H9 (cell line): ENCODE measurements around the gene MCRIP1. TPM values are rescaled to one million over a fixed set of nuclear protein-coding genes. Genes with fewer than 3 reads are reported as not detected.

Experiments used
- DNase-seq: peaks from one replicate; pipeline ENCODE4 v3.0.0-alpha.2; 2017
- H2AFZ ChIP-seq: one replicate; pipeline ENCODE4 v1.6.1; 2013; ENCODE audit warnings: mild to moderate bottlenecking, low read length, control low read depth, moderate library complexity
- H2AK5ac ChIP-seq: 2 replicates; pipeline ENCODE4 v1.6.1; 2013; ENCODE audit warnings: low read length, control low read depth, mixed read lengths; ENCODE audit not compliant: insufficient read length
- H2BK120ac ChIP-seq: one replicate; pipeline ENCODE4 v1.6.1; 2013; ENCODE audit warnings: low read depth, mild to moderate bottlenecking, low read length, control low read depth, inconsistent platforms; ENCODE audit not compliant: poor library complexity, severe bottlenecking
- H2BK12ac ChIP-seq: 2 replicates; pipeline ENCODE4 v1.6.1; 2013; ENCODE audit warnings: low read length, control low read depth, mixed read lengths, low read depth; ENCODE audit not compliant: insufficient read length
- H2BK15ac ChIP-seq: 2 replicates; pipeline ENCODE4 v1.6.1; 2013; ENCODE audit warnings: low read depth, low read length, control low read depth
- H2BK20ac ChIP-seq: one replicate; pipeline ENCODE4 v1.6.1; 2013; ENCODE audit warnings: low read depth, mild to moderate bottlenecking, low read length, control low read depth, inconsistent platforms; ENCODE audit not compliant: poor library complexity, severe bottlenecking
- H2BK5ac ChIP-seq: 2 replicates; pipeline ENCODE4 v1.6.1; 2013; ENCODE audit warnings: low read length, control low read depth, mixed read lengths; ENCODE audit not compliant: insufficient read length
- H3K14ac ChIP-seq: 2 replicates; pipeline ENCODE4 v1.6.1; 2013; ENCODE audit warnings: low read length, control low read depth; ENCODE audit not compliant: insufficient read depth
- H3K18ac ChIP-seq: 2 replicates; pipeline ENCODE4 v1.6.1; 2013; ENCODE audit warnings: low read depth, mild to moderate bottlenecking, mixed read lengths, low read length, control low read depth; ENCODE audit not compliant: insufficient read length
- H3K23ac ChIP-seq: 2 replicates; pipeline ENCODE4 v1.6.1; 2013; ENCODE audit warnings: low read length, control low read depth, mixed read lengths, low read depth; ENCODE audit not compliant: insufficient read length
- H3K23me2 ChIP-seq: 2 replicates; pipeline ENCODE4 v1.6.1; 2013; ENCODE audit warnings: low read depth, mild to moderate bottlenecking, mixed read lengths, low read length, control low read depth; ENCODE audit not compliant: insufficient read length, poor library complexity, severe bottlenecking
- H3K27ac ChIP-seq: 2 replicates; pipeline ENCODE4 v1.5.1; 2013; ENCODE audit warnings: low read length, control low read depth, mixed read lengths, low read depth; ENCODE audit not compliant: insufficient read length
- H3K27me3 ChIP-seq: 2 replicates; pipeline ENCODE4 v1.6.1; 2013; ENCODE audit warnings: low read length, control low read depth, inconsistent platforms; ENCODE audit not compliant: insufficient read depth
- H3K4ac ChIP-seq: 2 replicates; pipeline ENCODE4 v1.6.1; 2013; ENCODE audit warnings: low read depth, mild to moderate bottlenecking, control low read depth, inconsistent platforms, low read length, moderate library complexity
- H3K4me1 ChIP-seq: 2 replicates; pipeline ENCODE4 v1.6.1; 2013; ENCODE audit warnings: low read length, control low read depth, inconsistent platforms; ENCODE audit not compliant: insufficient read depth
- H3K4me2 ChIP-seq: 2 replicates; pipeline ENCODE4 v1.6.1; 2013; ENCODE audit warnings: low read length, control low read depth, mixed read lengths; ENCODE audit not compliant: insufficient read length, insufficient read depth
- H3K56ac ChIP-seq: 2 replicates; pipeline ENCODE4 v1.6.1; 2013; ENCODE audit warnings: low read depth, mild to moderate bottlenecking, mixed read lengths, low read length, control low read depth; ENCODE audit not compliant: insufficient read length
- H3K79me1 ChIP-seq: 2 replicates; pipeline ENCODE4 v1.6.1; 2013; ENCODE audit warnings: low read depth, mild to moderate bottlenecking, moderate library complexity, low read length, control low read depth, inconsistent platforms; ENCODE audit not compliant: insufficient read depth, poor library complexity, severe bottlenecking
- H3K79me2 ChIP-seq: 2 replicates; pipeline ENCODE4 v1.6.1; 2013; ENCODE audit warnings: low read length, control low read depth, inconsistent platforms; ENCODE audit not compliant: insufficient read depth
- H3K9ac ChIP-seq: 2 replicates; pipeline ENCODE4 v1.6.1; 2013; ENCODE audit warnings: low read length, control low read depth, mixed read lengths; ENCODE audit not compliant: insufficient read length; ENCODE audit errors: extremely low read depth
- H3K9me3 ChIP-seq: one replicate; pipeline ENCODE4 v1.6.1; 2013; ENCODE audit warnings: low read depth, low read length, inconsistent platforms; ENCODE audit not compliant: control insufficient read depth
- H3T11ph ChIP-seq: one replicate; pipeline ENCODE4 v1.6.1; 2013; ENCODE audit warnings: mild to moderate bottlenecking, low read length, control low read depth, inconsistent platforms
- H4K20me1 ChIP-seq: one replicate; pipeline ENCODE4 v1.6.1; 2013; ENCODE audit not compliant: control insufficient read depth, insufficient read length, insufficient read depth
- H4K5ac ChIP-seq: 2 replicates; pipeline ENCODE4 v1.6.1; 2013; ENCODE audit warnings: low read depth, mild to moderate bottlenecking, mixed read lengths, low read length, control low read depth; ENCODE audit not compliant: insufficient read length
- H4K8ac ChIP-seq: replicated peaks from 2 replicates; pipeline ENCODE4 v1.6.1; 2013; ENCODE audit warnings: low read length, control low read depth, mixed read lengths, low read depth; ENCODE audit not compliant: insufficient read length
- H4K91ac ChIP-seq: 2 replicates; pipeline ENCODE4 v1.6.1; 2013; ENCODE audit warnings: low read depth, mild to moderate bottlenecking, moderate library complexity, mixed read lengths, low read length, control low read depth; ENCODE audit not compliant: insufficient read length
- H3K27ac Mint-ChIP-seq, 3 experiments: 2 replicates in 2 of 3; 3 replicates in 1 of 3; pipeline ENCODE4 v1.8.0; 2020 to 2021; ENCODE audit warnings: mixed read lengths in 3 of 3, mild to moderate bottlenecking in 1 of 3, moderate library complexity in 1 of 3
- H3K27me3 Mint-ChIP-seq: 2 replicates; pipeline ENCODE4 v1.8.0; 2021; ENCODE audit warnings: low read depth, mild to moderate bottlenecking, moderate library complexity, mixed read lengths
- H3K36me3 Mint-ChIP-seq, 3 experiments: 2 replicates in 2 of 3; 3 replicates in 1 of 3; pipeline ENCODE4 v1.8.0; 2020 to 2021; ENCODE audit warnings: low read depth in 3 of 3, mixed read lengths in 3 of 3; ENCODE audit not compliant: insufficient read depth in 1 of 3
- H3K4me1 Mint-ChIP-seq, 2 experiments: 2 replicates each; pipeline ENCODE4 v1.8.0; 2020; ENCODE audit warnings: mixed read lengths in 2 of 2
- H3K4me3 Mint-ChIP-seq, 2 experiments: 2 replicates in 1 of 2; 3 replicates in 1 of 2; pipeline ENCODE4 v1.8.0; 2020 to 2021; ENCODE audit warnings: mild to moderate bottlenecking in 2 of 2, mixed read lengths in 2 of 2, moderate library complexity in 1 of 2
- H3K9me3 Mint-ChIP-seq, 2 experiments: 2 replicates in 1 of 2; 3 replicates in 1 of 2; pipeline ENCODE4 v1.8.0; 2020; ENCODE audit warnings: mild to moderate bottlenecking in 2 of 2, mixed read lengths in 2 of 2, moderate library complexity in 1 of 2
- WGBS: extraction: QIAGEN DNeasy Blood & Tissue Kit; methylation state at CpG from one replicate; pipeline ENCODE4 v1.1.7; 2013; ENCODE audit warnings: missing lambda C conversion rate, low lambda C conversion rate, mixed read lengths; ENCODE audit not compliant: insufficient read length; ENCODE audit errors: extremely low coverage; 5-methylcytosine and 5-hydroxymethylcytosine counted together
- total RNA-seq: library from RNA; stranded (reverse); gene quantifications from 2 replicates; pipeline ENCODE4 v1.2.1, GENCODE V29; 2021
- TF ChIP-seq, protein P1 (sequence below): fragments of 200-600 bp; sonication (generic); conservative IDR thresholded peaks from 3 replicates; pipeline ENCODE4 v1.8.0; 2021; ENCODE audit warnings: antibody characterized with exemption, mild to moderate bottlenecking

Gene MCRIP1
- total RNA-seq, 1 experiment from 2014 or later = 118 TPM

DNA sequence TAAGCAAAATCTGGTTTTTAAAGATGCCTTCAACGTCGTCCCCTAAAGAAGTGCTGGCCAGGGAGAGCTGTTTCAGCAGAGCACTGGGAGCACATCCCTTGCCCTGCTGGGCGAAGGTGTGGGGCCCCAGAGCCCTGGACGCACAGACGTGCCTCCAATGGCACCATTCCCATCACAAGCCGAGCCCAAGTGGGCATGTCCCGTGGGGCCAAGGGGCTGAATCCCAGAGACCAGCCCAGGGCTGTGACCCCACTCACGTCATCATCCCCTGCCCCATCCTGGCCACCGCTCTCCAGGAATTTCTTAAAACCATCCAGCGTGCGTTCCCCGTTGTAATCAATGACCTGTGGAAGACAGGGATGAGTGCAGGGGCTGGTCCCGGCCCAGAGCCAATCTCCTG is 11.8 kb upstream of the MCRIP1 start:
- no peaks in the 10 kb centered on the region for H3K9me3 ChIP-seq
- H3K4me2 ChIP-seq = no peak overlapping the region
- H4K8ac ChIP-seq = no peak overlapping the region
- no peaks in the 10 kb centered on the region for H3K23me2 ChIP-seq
- H3K27ac ChIP-seq = no peak overlapping the region
- Mint-ChIP-seq H3K36me3 (peaks cover 19 to 57% (median 42%) of the 10 kb centered on the region in 3 experiments; a peak in 6 of 7 replicates), H3K9me3 (no peaks in the 10 kb centered on the region), H3K4me1 (peaks cover 3% of the 10 kb centered on the region in 2 experiments; a peak in 2 of 4 replicates), H3K27me3 (no peaks in the 10 kb centered on the region), H3K4me3 (no peak overlapping the region; a peak in 1 of 5 replicates), H3K27ac (no peak overlapping the region)
- no peak overlapping the region for H2BK5ac ChIP-seq
- no peak overlapping the region for H4K91ac ChIP-seq
- no peaks in the 10 kb centered on the region for H3K79me2 ChIP-seq
- no peak overlapping the region for H2BK15ac ChIP-seq
- no peak for DNase-seq
- H3K14ac ChIP-seq = no peak overlapping the region
- no peak overlapping the region for H2BK120ac ChIP-seq
- no peak overlapping the region for H3T11ph ChIP-seq
- H4K20me1 ChIP-seq = no peaks in the 10 kb centered on the region
- H2BK12ac ChIP-seq = no peak overlapping the region
- no peak overlapping the region for H3K56ac ChIP-seq
- no peaks in the 10 kb centered on the region for H3K79me1 ChIP-seq
- no peak overlapping the region for H2BK20ac ChIP-seq
- H3K18ac ChIP-seq = no peak overlapping the region
- H3K4me1 ChIP-seq = no peaks in the 10 kb centered on the region
- H2AFZ ChIP-seq = no peak overlapping the region
- no peak overlapping the region for H2AK5ac ChIP-seq
- TF ChIP-seq, protein P1, sequence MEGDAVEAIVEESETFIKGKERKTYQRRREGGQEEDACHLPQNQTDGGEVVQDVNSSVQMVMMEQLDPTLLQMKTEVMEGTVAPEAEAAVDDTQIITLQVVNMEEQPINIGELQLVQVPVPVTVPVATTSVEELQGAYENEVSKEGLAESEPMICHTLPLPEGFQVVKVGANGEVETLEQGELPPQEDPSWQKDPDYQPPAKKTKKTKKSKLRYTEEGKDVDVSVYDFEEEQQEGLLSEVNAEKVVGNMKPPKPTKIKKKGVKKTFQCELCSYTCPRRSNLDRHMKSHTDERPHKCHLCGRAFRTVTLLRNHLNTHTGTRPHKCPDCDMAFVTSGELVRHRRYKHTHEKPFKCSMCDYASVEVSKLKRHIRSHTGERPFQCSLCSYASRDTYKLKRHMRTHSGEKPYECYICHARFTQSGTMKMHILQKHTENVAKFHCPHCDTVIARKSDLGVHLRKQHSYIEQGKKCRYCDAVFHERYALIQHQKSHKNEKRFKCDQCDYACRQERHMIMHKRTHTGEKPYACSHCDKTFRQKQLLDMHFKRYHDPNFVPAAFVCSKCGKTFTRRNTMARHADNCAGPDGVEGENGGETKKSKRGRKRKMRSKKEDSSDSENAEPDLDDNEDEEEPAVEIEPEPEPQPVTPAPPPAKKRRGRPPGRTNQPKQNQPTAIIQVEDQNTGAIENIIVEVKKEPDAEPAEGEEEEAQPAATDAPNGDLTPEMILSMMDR = no peak
- no peak overlapping the region for H4K5ac ChIP-seq
- WGBS = no CpG with 5 or more reads among the region's 13 CpGs
- H3K9ac ChIP-seq = no peak overlapping the region
- H3K23ac ChIP-seq = no peak overlapping the region
- no peak overlapping the region for H3K4ac ChIP-seq
- no peaks in the 10 kb centered on the region for H3K27me3 ChIP-seq
